ENCODE results near the gene LIMS2.

DNA sequence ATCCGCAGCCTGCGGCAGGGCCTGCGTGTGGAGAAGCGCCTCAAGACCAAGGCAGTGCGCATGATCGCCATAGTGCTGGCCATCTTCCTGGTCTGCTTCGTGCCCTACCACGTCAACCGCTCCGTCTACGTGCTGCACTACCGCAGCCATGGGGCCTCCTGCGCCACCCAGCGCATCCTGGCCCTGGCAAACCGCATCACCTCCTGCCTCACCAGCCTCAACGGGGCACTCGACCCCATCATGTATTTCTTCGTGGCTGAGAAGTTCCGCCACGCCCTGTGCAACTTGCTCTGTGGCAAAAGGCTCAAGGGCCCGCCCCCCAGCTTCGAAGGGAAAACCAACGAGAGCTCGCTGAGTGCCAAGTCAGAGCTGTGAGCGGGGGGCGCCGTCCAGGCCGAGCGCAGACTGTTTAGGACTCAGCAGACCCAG, 23.9 kb downstream of the LIMS2 start:
- TF ChIP-seq POLR2AphosphoS5 (IDR thresholded peaks at IDR 0.05) (no peak), EP300 (IDR thresholded peaks at IDR 0.05) (no peak)
- TF ChIP-seq, protein P1, sequence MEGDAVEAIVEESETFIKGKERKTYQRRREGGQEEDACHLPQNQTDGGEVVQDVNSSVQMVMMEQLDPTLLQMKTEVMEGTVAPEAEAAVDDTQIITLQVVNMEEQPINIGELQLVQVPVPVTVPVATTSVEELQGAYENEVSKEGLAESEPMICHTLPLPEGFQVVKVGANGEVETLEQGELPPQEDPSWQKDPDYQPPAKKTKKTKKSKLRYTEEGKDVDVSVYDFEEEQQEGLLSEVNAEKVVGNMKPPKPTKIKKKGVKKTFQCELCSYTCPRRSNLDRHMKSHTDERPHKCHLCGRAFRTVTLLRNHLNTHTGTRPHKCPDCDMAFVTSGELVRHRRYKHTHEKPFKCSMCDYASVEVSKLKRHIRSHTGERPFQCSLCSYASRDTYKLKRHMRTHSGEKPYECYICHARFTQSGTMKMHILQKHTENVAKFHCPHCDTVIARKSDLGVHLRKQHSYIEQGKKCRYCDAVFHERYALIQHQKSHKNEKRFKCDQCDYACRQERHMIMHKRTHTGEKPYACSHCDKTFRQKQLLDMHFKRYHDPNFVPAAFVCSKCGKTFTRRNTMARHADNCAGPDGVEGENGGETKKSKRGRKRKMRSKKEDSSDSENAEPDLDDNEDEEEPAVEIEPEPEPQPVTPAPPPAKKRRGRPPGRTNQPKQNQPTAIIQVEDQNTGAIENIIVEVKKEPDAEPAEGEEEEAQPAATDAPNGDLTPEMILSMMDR (IDR thresholded peaks at IDR 0.05): no peak

Data from upper lobe of left lung (tissue), 4 donors.